ENCODE data around the gene UCHL3. TPM values are rescaled to one million over a fixed set of nuclear protein-coding genes. Genes with fewer than 3 reads are reported as not detected.

Gene UCHL3
- total and polyA plus RNA-seq, 2 of the 8 experiments (the other 6 are each of a cell fraction or from before 2014, with no cell fraction given) = 33.0 to 61.1 TPM

DNA sequence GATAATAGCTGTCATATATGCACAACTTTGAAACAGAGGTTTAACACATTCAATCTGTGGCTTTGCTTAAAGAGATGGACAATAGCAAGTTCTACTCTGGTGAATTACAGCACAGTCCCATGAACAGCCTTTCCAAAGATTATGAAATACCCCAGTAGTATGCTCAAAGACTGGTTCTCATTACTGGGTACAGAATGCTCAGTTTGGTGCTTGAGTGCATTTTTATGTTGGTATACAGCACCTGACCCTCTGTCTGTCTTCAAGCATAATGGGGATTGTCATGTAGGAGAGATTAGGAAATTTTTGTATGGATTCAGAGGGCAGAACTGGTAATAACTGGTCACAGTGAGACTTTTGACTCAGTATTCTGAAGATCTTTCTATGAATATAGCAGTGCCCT is 94.1 kb downstream of the UCHL3 start:
- Histone ChIP-seq H3K23me2 (ENCODE audit: low read depth, low read length) (no peaks in the 10 kb centered on the region), H4K5ac (ENCODE audit: insufficient read length, low read depth, low read length) (no peak overlapping the region), H3K27me3 (replicated peaks in 1 of 4; ENCODE audit: control insufficient read depth in 3 of 4, extremely low read depth in 1 of 4, insufficient read depth in 3 of 4, low read length in 3 of 4) (peaks cover 0 to under 1% (median under 1%) of the 10 kb centered on the region in 4 experiments; a peak in 2 of 7 replicates), H3K4me1 (replicated peaks in 1 of 4; ENCODE audit: control insufficient read depth in 3 of 4, insufficient read depth in 4 of 4, low read length in 3 of 4) (peaks cover 0 to 6% (median 3%) of the 10 kb centered on the region in 4 experiments; a peak in 4 of 7 replicates), H3K23ac (ENCODE audit: insufficient read length) (no peak overlapping the region), H3K9ac (replicated peaks in 1 of 4; ENCODE audit: extremely low read depth in 1 of 4, low read depth in 3 of 4, low read length in 3 of 4) (no peak overlapping the region), H3K36me3 (ENCODE audit: control insufficient read depth in 2 of 4, insufficient read depth in 4 of 4, low read length in 3 of 4) (no peaks in the 10 kb centered on the region), H3K56ac (replicated peaks; ENCODE audit: insufficient read length, low read depth, low read length) (no peak overlapping the region), H3K4me2 (ENCODE audit: insufficient read depth in 1 of 2, low read depth in 2 of 2, low read length in 2 of 2) (no peak overlapping the region), H4K8ac (ENCODE audit: extremely low read depth, insufficient read depth, low read length) (no peak overlapping the region), H2AFZ (ENCODE audit: low read length) (no peak overlapping the region), H4K20me1 (replicated peaks in 1 of 2; ENCODE audit: control insufficient read depth in 1 of 2, insufficient read depth in 2 of 2, low read length in 2 of 2) (peaks cover 0 to 2% of the 10 kb centered on the region in 2 experiments), H2BK20ac (ENCODE audit: low read length) (no peak overlapping the region), H3K27ac (ENCODE audit: low read depth, low read length) (no peak overlapping the region), H3K79me1 (ENCODE audit: low read depth, low read length) (no peaks in the 10 kb centered on the region), H2BK12ac (ENCODE audit: low read depth, low read length) (no peak overlapping the region), H4K91ac (replicated peaks; ENCODE audit: insufficient read length, low read length) (no peak overlapping the region), H2BK120ac (replicated peaks; ENCODE audit: low read depth, low read length) (no peak overlapping the region), H2BK15ac (ENCODE audit: low read length) (no peak overlapping the region), H2BK5ac (ENCODE audit: low read depth, low read length) (no peak overlapping the region), H3K4ac (replicated peaks; ENCODE audit: insufficient read length, low read depth, low read length) (no peak overlapping the region), H2AK5ac (ENCODE audit: low read depth, low read length) (no peak overlapping the region), H3K79me2 (ENCODE audit: control insufficient read depth in 1 of 2, insufficient read depth in 2 of 2, low read length in 2 of 2) (no peaks in the 10 kb centered on the region), H3K18ac (ENCODE audit: extremely low read depth, low read length) (no peak overlapping the region), H3K14ac (ENCODE audit: insufficient read length) (no peak overlapping the region), H3K4me3 (ENCODE audit: extremely low read depth in 1 of 4, insufficient read depth in 2 of 4, low read depth in 3 of 4, low read length in 4 of 4) (no peak overlapping the region), H3K9me3 (ENCODE audit: insufficient read depth in 2 of 2, low read depth in 1 of 2, low read length in 1 of 2) (no peaks in the 10 kb centered on the region)
- ChIA-PET POLR2A (ENCODE audit: partially characterized antibody) (no interaction called here), CTCF (ENCODE audit: partially characterized antibody) (interaction anchor here (1.0 to 1.5 kb wide), 2 partner anchors 41 to 43 kb away, joined by 3 to 4 read pairs; no protein-coding TSS in a partner anchor)
- DNase-seq (ENCODE audit: low read depth in 1 of 2, low spot score in 2 of 2) (no peak), FAIRE-seq (no peak)
- TF ChIP-seq ATF3 (IDR thresholded peaks at IDR 0.05; ENCODE audit: insufficient read depth, low read depth, low read length) = no peak
- no peak for TF ChIP-seq POLR2A (IDR thresholded peaks at IDR 0.05; ENCODE audit: control extremely low read depth in 1 of 2, low read depth in 2 of 2, low read length in 2 of 2)
- no peak for TF ChIP-seq CHD1 (IDR thresholded peaks at IDR 0.05; ENCODE audit: low read depth, low read length)
- TF ChIP-seq SP1 (IDR thresholded peaks at IDR 0.05; ENCODE audit: low read depth, low read length) = no peak
- TF ChIP-seq SP4 (IDR thresholded peaks at IDR 0.05; ENCODE audit: low read length) = no peak
- TF ChIP-seq TEAD4 (IDR thresholded peaks at IDR 0.05; ENCODE audit: low read depth, low read length) = no peak
- no peak for TF ChIP-seq USF2 (IDR thresholded peaks at IDR 0.05; ENCODE audit: low read length)
- TF ChIP-seq GTF2F1 (IDR thresholded peaks at IDR 0.05; ENCODE audit: borderline replicate concordance, low read depth, low read length) = no peak
- no peak for TF ChIP-seq TCF12 (IDR thresholded peaks at IDR 0.05; ENCODE audit: low read depth, low read length)
- no peak for TF ChIP-seq ZNF274 (IDR thresholded peaks at IDR 0.05; ENCODE audit: borderline replicate concordance, extremely low read depth, low read length)
- no peak for TF ChIP-seq JUN (IDR thresholded peaks at IDR 0.05; ENCODE audit: low read depth, low read length)
- TF ChIP-seq FOSL1 (IDR thresholded peaks at IDR 0.05; ENCODE audit: insufficient read depth, low read depth, low read length) = no peak
- no peak for TF ChIP-seq KDM5A (IDR thresholded peaks at IDR 0.05; ENCODE audit: low read length)
- no peak for TF ChIP-seq BRCA1 (IDR thresholded peaks at IDR 0.05; ENCODE audit: low read depth, low read length)
- no peak for TF ChIP-seq CBX8 (IDR thresholded peaks at IDR 0.05; ENCODE audit: borderline replicate concordance, low read depth, low read length)

Measured in H1 (cell line).